ENCODE results near the gene C10orf143.

- no peak for TF ChIP-seq POLR2AphosphoS5 (IDR thresholded peaks at IDR 0.05)
- no peak for TF ChIP-seq CTCF (IDR thresholded peaks at IDR 0.05)
- TF ChIP-seq EP300 (IDR thresholded peaks at IDR 0.05), result no peak
These were observed 84.7 kb downstream of the C10orf143 start for GRCh38 chr10:130025811-130026485.
